Activated effector memory CD4-positive, alpha-beta T cell treated with anti-CD3 and anti-CD28 coated beads, Interleukin-2, amount 50 U/mL, for 16 hours (primary cell): Measurements from ENCODE around the gene STK32B.
"Not testable (repeated sequence)": the region's sequence is repeated elsewhere in the genome, so short reads cannot be mapped to it uniquely, and the experiment has no call there.

Experiments
- DNase-seq: peaks from one replicate; pipeline ENCODE4 v3.0.0-alpha.2; 2020

STK32B gene

DNA sequence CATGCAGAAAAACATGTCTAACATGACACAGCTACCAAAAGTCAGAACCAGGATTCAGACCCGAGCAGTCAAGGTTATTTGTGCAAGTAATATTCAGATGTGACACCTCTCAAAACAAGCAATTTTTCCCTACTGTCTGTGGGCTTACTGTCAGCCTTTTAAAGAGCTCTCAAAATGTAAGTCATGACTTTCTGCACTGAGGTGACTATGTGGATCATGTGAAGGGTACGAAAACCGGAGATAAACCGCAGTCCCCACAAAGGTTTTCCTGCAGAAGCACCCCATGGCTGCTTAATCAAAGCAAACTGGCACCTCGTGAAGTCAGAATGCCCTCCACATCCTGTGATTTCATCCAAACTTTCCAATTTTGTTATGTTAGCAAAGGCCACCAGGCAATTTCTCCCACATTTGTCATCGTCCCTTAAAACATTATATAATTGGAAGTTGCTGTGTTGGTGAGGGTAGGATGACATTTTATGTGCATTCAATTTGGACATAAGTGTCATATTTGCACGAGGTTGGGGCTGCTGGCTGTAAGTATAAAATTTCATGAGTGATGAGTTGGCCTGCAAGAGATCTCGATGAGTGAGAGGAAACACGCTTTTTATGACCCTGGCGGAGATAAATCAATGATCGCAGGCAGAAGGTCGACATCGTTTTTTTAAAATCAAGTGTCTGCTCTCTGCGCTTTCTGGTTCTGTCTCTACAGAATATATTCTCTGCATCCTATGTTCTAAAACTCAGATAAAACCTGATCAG, 161.2 kb downstream of the STK32B start:
- no peak for DNase-seq

DNA sequence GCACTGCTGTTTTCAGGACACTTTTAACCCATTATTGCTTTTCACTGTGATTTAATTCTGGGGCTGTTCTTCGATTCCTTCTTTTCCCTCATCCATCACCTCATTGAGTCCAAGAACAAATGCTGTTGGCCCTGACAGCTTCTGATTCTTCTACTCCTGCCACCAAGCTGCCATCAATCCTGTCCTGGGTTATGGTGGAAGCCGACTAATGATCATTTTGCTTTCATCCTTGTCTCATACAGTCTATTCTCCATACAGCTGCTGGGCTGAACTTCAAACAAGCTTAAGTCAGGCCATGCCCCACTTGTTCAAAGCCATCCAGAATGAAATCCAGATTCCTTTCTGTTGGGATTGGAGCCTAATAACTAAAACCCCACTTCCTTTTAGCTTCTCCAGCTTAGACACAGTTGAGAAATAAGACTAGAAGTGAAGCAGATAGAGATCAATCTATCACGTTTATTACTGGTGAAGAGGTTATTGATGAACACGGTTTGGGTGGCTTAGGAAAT, 161.9 kb downstream of the STK32B start:
- no peak for DNase-seq

DNA sequence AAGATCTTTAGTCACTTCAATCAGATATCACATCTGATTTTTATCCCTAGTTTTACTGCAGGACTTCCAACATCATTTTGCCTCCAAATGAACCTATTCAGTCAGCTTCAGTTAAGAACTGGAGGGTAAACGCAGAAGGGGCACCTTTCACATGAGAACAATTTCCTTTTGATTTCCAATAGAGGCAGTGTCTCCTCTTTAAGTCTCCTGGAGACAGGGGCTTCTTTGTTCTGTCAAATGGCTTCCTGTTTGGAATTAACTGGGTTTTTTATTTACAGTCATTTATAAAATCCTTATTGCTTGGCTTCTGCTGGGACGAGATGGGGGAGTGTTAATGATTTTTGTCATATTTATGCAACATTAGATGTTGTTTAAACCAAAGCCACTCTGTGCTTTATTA, 164.0 kb downstream of the STK32B start:
- DNase-seq = no peak

DNA sequence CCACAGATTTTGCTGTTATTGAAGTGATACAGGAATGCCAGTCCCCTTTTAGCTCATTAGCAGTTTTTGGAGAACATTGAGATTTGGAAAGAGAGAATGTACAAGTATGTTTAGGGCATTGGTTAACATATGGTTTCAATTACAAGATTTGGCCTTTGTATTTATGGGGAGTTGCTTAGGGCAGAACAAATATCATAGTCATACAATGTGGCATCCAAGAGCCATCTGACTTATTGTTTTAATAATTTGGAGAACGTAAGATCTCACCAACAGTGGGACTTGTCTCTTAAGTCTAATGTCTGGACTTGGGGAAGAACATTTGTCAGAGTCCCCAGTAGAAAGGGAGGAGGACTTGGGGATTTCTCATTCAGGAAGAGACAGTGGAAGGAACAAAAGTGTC, 166.1 kb downstream of the STK32B start:
- DNase-seq = no peak

DNA sequence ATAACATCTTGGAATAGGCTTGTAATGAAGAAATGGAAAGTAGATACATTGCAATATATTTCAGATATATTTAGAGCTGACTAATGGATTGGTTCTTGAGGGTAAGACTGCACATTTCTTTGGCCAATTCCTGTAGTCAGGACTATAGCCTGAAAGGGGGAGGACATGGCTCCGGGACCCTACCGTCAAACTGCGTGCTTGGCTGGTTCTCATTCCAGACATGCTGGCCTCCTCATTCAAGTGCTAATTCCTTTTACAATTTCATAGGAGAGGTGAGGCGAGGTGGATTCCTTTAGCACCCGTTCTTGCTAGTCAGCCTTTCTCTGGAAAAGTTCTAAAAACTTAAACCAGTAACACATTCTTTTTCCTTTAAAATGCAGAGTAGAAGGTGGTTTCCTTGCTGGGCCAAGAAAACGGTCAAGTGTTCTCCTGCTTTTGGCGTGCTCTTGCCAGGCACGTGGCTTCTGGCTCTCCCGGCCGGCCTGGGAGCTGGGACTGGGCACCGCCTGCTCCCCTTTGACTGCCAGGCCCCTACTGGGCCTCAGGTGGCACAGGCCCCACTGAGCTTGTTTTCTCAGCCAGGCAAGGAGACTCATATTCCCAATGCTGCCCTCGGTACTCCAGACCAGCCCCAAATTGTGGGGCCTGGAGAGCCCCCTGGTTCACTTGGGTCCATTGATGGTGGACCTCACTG, 167.2 kb downstream of the STK32B start:
- no peak for DNase-seq

DNA sequence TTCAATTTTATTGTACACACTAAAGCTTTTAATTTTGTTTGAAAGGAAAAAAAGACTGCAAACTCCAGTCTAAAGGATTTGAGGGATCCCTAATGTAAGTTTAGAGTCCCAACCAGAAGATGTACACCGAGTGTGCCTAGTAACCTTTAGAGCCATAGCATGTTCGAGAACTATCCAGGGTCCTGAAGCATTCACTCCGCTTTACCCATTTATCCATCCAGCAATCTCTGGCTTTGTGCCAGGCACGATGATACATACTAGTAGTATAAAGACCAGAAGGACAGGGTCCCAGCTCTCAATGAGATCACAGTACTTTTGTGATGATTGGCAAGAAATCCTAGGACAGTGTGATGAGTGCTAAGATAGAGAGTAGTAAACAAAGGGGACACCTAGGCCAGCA, 168.7 kb downstream of the STK32B start:
- no peak for DNase-seq

DNA sequence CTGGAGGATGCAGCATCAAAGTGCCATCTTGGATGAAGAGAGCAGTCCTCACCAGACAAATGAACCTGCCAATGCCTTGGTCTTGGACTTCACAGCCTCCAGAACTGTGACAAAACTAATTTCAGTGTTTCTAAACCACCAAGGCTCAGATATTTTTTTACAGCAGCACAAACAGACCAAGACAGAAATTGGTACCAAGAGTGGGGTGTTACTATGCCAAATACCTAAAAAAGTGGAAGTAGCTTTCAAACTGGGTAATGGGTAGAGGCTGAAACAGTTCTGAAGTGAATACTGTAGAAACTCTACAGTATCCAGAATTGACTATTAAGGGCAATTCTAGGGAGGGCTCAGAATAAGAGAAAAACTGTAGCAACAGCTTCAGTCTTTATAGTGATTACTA, 170.8 kb downstream of the STK32B start:
- DNase-seq = no peak

DNA sequence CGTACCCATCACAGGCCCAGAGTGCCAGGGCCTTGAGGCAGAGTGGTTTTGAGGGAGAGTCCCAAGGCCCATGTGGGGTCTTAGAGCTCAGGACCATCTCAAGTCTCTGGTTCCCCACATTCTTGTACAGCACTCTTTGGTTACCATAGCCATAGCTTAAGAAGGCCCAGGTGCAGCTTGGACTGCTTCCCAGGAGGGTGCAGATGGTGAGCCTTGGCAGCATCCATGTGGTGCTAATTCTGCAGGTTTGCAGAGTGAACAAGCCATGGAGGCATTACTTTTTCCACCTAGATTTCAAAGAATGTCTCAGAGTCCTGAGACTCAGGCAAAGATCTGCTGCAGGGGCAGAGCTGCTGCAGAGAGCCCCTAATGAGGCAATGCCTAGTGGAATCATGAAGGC, 171.7 kb downstream of the STK32B start:
- no peak for DNase-seq

DNA sequence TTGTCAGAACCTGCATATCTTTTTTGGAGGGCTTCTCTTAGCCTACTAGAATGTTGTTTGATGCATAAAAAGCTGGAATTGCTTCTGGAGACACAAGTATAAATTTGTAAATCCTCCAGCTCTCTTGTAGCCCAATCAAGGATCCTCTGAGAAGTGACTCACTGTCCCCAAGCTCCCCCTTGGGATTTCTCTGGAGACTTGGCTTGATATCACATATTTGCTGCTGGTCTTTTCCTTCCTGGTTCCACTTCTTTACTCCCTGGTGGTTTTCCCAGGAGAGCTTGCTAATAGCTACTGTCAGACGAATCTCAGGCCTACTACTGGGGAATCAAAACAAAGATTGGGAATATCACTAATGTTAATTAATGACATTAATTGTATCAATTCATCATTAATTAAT, 173.1 kb downstream of the STK32B start:
- no peak for DNase-seq

DNA sequence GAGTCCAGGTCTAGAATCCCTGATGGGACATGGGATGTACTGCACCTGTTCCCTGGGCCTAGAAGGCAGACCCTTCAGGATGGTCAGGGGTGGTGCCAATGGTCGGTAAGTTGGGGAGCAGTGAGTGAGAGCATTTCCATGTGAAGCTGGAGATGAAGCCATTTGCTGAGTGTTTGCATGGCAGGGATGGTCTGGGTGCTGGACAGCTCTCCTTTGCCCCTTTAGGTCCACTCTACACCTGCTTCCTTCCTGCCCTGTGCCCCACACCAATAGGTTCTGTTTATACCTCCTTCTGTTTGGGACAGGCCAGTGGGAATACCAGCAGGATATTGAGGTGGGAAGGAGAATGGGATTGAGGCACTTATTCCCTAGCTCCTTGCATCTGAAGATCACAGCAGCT, 181.3 kb downstream of the STK32B start:
- DNase-seq = no peak

DNA sequence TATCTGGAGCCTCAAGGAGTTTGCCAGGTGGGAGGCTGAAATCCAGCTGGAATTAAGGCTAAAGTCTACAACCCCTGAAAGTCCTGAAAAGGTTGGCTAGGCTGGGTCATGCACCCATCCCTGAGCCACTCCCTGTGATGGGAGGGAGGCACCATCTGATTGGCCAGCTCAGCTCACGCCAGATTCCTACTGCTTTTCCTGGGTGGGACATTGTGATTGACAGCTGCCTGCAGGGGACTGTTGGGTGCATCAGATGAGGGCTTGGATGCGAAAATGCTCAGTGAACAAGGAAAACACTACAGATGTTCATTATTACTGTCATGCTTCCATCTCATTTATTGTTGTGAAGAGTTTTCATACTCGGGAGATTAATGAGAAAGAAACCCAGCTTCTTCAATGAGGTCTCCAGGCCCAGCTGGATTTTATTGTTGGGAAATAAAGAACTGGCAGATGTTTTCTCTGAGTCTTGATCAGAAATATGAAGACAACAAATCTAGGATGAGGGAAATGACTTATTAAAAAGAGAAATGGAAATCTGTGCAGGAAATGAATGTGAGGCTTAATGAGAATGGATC, 185.9 kb downstream of the STK32B start:
- DNase-seq = no peak

DNA sequence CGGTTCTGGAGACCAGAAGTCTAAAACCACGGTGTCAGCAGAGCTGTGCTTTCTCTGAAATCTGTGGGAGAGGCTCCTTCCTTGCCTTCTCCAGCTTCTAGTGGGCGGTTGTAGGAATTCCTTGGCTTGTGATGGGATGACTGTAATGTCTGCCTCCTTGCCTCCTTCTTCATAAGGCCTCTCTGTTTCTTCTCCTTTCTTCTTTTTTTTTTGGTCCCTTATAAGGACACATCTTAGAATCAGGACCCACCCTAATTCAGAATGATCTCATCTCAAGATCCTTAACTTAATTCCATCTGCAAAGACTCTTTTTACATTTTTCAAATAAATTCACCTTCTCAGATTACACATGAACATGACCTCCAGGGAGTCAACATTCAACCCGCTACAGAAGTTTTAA, 186.9 kb downstream of the STK32B start:
- DNase-seq = no peak

DNA sequence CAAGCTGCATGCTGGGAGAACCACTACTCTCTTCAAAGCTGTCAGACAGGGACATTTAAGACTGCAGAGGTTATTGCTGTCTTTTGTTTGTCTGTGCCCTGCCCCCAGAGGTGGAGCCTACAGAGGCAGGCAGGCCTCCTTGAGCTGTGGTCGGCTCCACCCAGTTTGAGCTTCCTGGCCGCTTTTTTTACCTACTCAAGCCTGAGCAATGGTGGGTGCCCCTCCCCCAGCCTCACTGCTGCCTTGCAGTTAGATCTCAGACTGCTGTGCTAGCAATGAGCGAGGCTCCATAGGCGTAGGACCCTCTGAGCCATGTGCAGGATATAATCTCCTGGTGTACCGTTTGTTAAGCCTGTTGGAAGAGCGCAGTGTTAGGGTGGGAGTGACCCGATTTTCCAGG, 195.8 kb downstream of the STK32B start:
- not testable (repeated sequence) for DNase-seq

DNA sequence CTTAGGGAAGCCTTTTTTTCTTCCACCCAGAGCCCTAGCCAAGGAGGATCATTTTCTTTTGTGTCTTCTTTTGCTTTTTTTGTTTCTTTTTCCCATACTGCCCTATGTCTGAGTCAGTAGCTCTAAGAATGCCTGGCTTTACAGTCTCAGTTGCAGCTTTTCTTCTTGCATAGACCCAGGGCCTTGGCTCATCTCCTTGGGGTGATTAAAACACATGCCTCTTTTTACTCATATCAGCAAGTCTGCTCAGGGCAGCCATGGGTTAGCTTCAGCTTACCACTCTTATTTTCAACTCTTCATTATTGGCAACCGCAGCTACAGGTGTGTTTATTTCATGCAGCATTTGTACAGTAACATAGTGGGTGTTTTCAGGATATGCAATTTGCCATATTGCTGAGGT, 196.5 kb downstream of the STK32B start:
- no peak for DNase-seq

DNA sequence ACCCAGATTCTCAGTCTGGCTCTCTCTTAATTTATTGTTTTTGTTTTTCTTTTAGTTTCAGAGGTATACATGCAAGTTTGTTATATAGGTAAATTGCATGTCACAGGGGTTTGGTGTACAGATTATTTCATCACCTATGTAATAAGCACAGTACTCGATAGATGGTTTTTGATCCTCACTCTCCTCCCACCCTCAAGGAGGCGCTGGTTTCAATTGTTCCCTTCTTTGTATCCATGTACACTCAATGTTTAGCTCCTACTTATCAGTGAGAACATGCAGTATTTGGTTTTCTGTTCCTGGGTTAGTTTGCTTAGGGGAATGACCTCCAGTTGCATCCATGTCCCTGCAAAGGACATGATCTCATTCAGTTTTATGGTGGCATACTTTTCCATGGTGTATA, 198.4 kb downstream of the STK32B start:
- no peak for DNase-seq

DNA sequence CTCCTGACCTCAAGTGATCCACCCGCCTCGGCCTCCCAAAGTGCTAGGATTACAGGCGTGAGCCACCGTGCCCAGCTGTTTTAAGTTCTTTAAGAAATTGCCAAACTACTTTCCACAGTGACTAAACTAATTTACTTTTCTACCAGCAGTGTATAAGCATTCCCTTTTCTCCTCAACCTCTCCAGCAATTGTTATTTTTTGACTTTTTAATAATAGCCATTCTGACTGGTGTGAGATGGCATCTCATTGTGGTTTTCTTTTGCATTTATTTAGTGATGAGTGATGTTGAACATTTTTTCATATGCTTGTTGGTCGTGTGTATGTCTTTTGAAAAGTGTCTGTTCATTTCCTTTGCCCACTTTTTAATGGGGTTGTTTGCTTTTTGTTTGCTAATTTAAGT, 199.3 kb downstream of the STK32B start:
- DNase-seq = not testable (repeated sequence)

DNA sequence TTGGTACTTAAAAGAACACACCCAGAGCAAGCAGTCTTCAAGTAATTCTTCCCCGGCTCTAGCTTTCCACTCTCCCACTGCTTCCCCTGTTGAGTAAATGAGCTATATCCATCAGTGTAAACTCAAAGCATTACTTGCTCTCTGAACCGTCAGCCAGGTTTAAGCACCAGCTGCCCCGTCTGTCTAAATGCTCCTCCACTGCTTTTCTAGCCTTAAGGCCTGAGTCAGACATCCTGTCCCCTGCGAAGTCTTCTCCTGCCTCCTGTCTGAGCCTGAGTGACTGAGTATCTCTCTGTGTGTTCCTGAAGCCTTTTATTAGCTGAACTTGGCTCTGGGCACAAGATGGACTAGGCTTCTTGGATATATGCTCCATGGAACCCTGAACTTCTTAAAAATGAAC, 205.1 kb downstream of the STK32B start:
- no peak for DNase-seq

DNA sequence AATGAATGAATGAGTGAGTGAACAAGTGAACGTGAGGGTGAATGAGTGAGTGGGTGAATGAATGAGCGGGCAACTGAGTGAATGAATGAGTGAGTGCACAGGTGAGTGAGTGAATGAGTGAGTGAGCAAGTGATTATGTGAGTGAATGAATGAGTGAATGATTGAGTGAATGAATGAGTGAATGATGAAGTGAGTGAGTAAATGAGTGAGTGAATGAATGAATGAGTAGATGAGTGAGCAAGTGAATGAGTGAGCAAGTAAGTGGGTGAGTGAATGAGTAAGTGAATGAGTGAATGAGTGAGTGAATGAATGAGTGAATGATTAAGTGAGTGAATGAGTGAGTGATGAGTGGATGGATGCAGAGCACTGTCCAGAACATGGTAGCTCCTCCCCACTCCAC, 205.8 kb downstream of the STK32B start:
- DNase-seq = no peak

DNA sequence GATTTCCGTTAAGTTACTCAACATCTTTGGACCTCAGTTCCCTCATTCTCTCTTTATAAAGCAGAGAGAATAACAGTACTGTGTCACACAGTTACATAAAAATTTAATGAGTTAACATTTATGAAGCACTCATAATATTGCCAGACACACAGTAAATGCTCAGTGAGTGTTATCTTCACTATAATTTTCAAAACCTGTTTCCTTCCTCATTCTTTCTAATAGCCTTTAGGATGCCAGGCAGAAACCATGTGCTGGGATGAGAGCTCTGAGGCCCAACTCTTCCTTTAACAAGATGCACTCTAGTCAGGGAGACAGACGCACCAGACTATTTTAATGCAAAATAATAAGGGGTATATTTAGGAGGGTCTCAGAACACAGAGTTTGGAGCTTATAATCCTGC, 208.2 kb downstream of the STK32B start:
- no peak for DNase-seq

DNA sequence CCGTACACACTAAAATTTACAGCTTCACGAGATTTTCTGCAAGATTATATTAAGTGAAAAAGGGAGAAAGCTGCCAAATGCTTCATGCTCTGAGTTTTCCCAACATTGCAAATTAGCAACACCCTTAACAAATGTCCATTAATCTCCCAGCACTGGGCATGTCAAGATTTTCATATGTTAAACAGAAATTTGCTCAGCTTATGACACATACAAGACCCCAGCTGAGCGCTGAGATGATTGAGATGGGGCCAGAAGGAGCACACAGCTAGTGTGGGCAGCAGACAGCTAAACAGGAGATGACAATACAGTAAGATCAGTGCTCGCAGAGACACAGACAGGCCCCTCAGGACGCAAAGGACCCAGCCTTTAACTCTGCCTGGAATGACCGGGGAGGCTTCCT, 208.8 kb downstream of the STK32B start:
- DNase-seq = no peak

DNA sequence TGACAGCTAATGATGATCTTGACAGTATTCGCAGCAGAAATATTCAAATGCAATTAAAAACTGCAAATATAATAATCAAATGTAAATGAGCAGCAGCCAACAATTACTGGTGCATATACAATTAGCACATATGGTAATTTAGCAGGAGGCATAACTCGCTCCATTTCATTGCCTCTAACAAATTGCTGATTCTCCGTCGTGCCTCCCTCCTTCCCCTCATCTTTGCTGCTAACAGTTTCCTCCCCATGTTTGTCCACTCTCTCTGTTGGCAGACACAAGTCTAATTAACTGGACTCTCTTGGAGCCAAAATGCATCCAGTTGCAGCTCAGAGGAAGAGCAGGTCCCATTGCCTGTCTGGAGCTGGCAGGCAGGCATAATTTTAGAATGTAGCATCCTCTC, 210.6 kb downstream of the STK32B start:
- DNase-seq = no peak

DNA sequence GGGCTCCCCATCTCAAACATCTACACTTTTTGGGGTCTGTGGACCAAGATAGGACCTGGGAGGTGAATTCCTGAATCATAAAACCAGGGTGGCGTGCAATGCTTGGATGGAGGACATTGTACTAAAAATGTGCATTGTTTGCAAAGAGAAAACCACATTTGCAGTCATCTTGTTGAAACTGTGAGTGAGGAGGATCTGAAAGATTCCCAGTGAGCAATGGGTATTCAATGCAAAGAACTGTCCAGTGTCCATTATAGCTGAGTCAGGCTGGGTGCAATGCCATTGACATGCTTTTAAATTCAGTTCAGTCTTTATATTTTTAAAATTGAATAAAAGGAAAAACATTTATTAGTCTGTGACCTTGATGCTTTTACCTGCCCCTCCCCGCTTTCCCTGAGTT, 215.7 kb downstream of the STK32B start:
- DNase-seq = no peak

DNA sequence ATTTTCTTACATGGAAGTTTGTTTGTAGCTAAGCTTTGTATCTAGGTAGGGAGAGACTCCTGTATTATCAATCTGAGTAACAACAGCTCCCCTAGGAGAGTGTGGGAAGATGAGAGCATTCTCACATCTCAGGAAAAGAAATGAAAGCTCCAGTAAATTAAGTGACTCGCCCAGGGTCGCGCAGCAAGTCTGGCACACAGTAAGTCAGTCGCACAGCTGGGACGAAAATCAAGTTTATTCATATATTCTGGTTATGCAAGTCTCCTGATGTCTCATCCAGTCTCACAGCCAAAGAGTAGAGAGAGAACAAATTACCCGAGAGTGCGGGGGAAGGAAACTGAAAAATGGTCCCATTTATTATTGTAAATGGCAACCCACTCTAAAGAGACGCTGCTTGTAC, 216.1 kb downstream of the STK32B start:
- no peak for DNase-seq

DNA sequence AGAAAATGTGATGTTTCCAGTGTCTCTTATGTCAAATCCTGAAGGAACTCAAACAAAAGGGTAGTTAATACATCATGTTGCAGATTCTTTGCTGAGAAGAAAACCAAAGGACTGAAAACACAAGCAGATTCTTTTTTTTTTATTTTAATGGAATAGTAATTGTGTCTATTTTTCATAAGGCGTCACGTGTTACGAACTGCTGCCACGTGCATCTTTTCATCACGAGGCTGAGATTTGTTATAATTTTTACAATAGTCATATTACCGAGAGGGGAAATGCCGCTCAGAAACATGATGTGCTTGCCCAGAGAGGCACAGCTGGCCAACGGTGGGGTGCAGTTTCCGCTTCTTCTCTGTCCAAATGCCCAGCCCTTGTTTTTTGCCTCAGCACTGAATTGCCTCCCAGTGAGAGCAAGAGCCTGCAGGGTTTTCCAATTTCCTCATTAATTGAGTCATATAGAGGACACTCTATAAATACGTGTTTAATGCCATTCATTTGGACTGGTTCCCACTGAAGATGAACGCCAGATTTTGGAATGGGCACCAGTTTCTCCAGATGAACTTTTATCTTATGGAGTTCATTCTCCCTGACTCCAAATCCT, 225.3 kb downstream of the STK32B start:
- DNase-seq = no peak
